Ovary (tissue), 3 donors: ENCODE data around the gene HECA.

Experiments used
- EP300 ChIP-seq: sonication (generic); formaldehyde crosslinking; IDR thresholded peaks from one replicate; pipeline ENCODE4 v1.6.1; 2017; ENCODE audit warnings: antibody characterized with exemption
- POLR2A ChIP-seq: fragments of 450-650 bp; IDR thresholded peaks from one replicate; pipeline ENCODE4 v1.6.1; 2017; ENCODE audit warnings: antibody characterized with exemption, mild to moderate bottlenecking, moderate library complexity
- TF ChIP-seq, protein P1 (sequence below), 3 donors: fragments of 450-650 bp in 2 of 3; fragments of 200-600 bp in 1 of 3; IDR thresholded peaks; one replicate each; pipeline versions ENCODE4 v1.5.1 to v1.8.0; 2016 to 2022; ENCODE audit warnings: antibody characterized with exemption in 3 of 3, mild to moderate bottlenecking in 1 of 3
- donor health status: DM: no; HTN: no; CAD: no.

GRCh38 chr6:139186692-139187091, 51.8 kb downstream of the HECA start:
- no peak for TF ChIP-seq POLR2A
- TF ChIP-seq, protein P1, sequence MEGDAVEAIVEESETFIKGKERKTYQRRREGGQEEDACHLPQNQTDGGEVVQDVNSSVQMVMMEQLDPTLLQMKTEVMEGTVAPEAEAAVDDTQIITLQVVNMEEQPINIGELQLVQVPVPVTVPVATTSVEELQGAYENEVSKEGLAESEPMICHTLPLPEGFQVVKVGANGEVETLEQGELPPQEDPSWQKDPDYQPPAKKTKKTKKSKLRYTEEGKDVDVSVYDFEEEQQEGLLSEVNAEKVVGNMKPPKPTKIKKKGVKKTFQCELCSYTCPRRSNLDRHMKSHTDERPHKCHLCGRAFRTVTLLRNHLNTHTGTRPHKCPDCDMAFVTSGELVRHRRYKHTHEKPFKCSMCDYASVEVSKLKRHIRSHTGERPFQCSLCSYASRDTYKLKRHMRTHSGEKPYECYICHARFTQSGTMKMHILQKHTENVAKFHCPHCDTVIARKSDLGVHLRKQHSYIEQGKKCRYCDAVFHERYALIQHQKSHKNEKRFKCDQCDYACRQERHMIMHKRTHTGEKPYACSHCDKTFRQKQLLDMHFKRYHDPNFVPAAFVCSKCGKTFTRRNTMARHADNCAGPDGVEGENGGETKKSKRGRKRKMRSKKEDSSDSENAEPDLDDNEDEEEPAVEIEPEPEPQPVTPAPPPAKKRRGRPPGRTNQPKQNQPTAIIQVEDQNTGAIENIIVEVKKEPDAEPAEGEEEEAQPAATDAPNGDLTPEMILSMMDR (IDR thresholded peaks at IDR 0.05), result no peak
- TF ChIP-seq EP300, result no peak
